ENCODE measurements around the gene TMEM9.
"Not testable (repeated sequence)": the region's sequence is repeated elsewhere in the genome, so short reads cannot be mapped to it uniquely, and the experiment has no call there.

Gene TMEM9

GRCh38 chr1:201167041-201167991 is 13.0 kb upstream of the TMEM9 start:
- Mint-ChIP-seq H3K27me3 (peaks cover 2% of the 10 kb centered on the region), H3K9me3 (ENCODE audit: low read depth) (no peaks in the 10 kb centered on the region), H3K27ac (no peak overlapping the region), H3K4me3 (no peak overlapping the region), H3K36me3 (no peaks in the 10 kb centered on the region), H3K4me1 (ENCODE audit: low read depth) (peaks cover 13% of the 10 kb centered on the region)

- Mint-ChIP-seq H3K27me3 (peaks cover 7% of the 10 kb centered on the region), H3K4me3 (no peak overlapping the region), H3K27ac (no peak overlapping the region), H3K36me3 (no peaks in the 10 kb centered on the region), H3K9me3 (ENCODE audit: low read depth) (no peaks in the 10 kb centered on the region), H3K4me1 (ENCODE audit: low read depth) (no peaks in the 10 kb centered on the region)
Observed at GRCh38 chr1:201164645-201165044, 10.4 kb upstream of the TMEM9 start.

DNA sequence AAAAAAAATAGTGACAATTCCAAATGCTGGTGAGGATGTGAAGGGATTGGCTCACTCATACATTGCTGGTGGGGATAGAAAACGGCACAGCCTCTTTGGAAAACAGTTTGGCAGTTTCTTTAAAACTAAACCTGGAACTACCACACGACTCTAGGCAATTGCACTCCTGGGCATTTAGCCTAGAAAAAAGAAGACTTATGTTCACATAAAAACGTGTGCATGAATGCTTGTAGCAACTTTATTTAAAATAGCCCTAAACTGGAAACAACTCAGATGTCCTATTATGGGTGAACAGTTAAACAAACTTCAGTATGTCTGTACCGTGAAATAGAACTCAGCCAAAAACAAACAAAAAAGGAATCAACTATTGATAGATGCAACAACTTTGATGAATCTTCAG is 9.4 kb upstream of the TMEM9 start:
- H3K27me3 Mint-ChIP-seq = peaks cover 7% of the 10 kb centered on the region
- H3K36me3 Mint-ChIP-seq = no peaks in the 10 kb centered on the region
- H3K4me1 Mint-ChIP-seq (ENCODE audit: low read depth) = no peaks in the 10 kb centered on the region
- no peaks in the 10 kb centered on the region for H3K9me3 Mint-ChIP-seq (ENCODE audit: low read depth)
- no peak overlapping the region for H3K4me3 Mint-ChIP-seq
- H3K27ac Mint-ChIP-seq = no peak overlapping the region

DNA sequence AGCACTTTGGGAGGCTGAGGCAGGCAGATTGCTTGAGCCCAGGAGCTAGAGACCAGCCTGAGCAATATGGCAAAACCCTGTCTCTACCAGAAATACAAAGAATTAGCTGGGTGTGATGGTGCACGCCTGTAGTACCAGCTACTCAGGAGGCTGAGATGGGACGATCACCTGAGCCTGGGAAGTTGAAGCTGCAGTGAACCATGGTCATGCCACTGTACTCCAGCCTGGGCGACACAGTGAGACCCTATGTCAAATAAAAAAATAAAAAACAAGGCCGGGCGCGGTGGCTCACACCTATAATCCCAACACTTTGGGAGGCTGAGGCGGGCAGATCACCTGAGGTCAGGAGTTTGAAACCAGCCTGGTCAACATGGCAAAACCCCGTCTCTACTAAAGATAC is 8.8 kb upstream of the TMEM9 start:
- H3K9me3 Mint-ChIP-seq (ENCODE audit: low read depth); H3K27ac Mint-ChIP-seq; H3K4me3 Mint-ChIP-seq: not testable (repeated sequence)

DNA sequence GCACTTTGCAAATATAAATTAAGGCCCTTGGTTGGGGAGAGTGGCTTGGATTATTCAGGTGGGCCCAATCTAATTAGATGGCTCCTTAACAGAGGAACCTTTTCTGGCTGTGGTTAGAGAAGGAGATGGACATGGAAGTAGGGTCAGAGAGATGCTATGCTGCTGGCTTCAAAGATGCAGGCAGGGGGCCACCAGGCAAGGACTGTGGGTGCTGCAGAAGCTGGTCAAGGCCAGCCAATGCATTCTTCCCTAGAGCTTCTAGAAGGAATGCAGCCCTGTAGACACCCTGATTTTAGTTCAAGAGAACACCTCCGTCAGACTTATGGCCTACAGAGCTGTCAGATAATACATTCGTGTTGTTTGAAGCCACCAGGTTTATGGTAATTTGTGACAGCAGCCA is 3.7 kb upstream of the TMEM9 start:
- Mint-ChIP-seq H3K36me3 (no peaks in the 10 kb centered on the region), H3K27ac (no peak overlapping the region), H3K4me1 (ENCODE audit: low read depth) (peaks cover 15% of the 10 kb centered on the region), H3K27me3 (peaks cover 18% of the 10 kb centered on the region), H3K4me3 (no peak overlapping the region), H3K9me3 (ENCODE audit: low read depth) (no peaks in the 10 kb centered on the region)

More for the DNA sequence above, 8.8 kb upstream of the TMEM9 start:
- H3K27me3 Mint-ChIP-seq; H3K4me1 Mint-ChIP-seq (ENCODE audit: low read depth); H3K36me3 Mint-ChIP-seq: not testable (repeated sequence)

- Mint-ChIP-seq H3K27ac (no peak overlapping the region), H3K4me3 (no peak overlapping the region), H3K27me3 (peaks cover 18% of the 10 kb centered on the region)
Observed at GRCh38 chr1:201156819-201157218, 2.5 kb upstream of the TMEM9 start.

DNA sequence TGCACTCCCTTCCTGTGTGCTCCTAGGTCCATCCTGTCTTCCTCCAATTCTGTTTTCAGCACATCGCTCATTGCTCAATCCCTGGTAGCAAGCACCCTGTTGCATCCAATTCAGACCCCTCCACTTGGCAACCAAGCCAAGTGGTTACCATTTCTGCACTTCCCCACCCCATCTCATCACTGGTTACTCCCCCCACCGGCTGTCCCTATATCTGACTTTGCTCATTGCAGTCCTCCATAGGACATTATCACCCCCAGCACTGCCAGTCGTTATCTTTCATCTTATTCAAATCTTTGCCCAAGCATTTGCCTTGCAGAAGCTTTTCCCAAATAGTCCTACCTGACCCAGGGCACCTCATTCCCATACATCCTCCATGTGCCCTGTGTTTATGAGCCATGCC is 2.1 kb upstream of the TMEM9 start:
- Mint-ChIP-seq H3K36me3 (no peaks in the 10 kb centered on the region), H3K27ac (no peak overlapping the region), H3K27me3 (peaks cover 18% of the 10 kb centered on the region), H3K4me1 (ENCODE audit: low read depth) (peaks cover 19% of the 10 kb centered on the region), H3K4me3 (peak overlapping the region; percentile 12), H3K9me3 (ENCODE audit: low read depth) (no peaks in the 10 kb centered on the region)

More at GRCh38 chr1:201156819-201157218, 2.5 kb upstream of the TMEM9 start:
- Mint-ChIP-seq H3K36me3 (no peaks in the 10 kb centered on the region), H3K9me3 (ENCODE audit: low read depth) (no peaks in the 10 kb centered on the region), H3K4me1 (ENCODE audit: low read depth) (peaks cover 19% of the 10 kb centered on the region)

DNA sequence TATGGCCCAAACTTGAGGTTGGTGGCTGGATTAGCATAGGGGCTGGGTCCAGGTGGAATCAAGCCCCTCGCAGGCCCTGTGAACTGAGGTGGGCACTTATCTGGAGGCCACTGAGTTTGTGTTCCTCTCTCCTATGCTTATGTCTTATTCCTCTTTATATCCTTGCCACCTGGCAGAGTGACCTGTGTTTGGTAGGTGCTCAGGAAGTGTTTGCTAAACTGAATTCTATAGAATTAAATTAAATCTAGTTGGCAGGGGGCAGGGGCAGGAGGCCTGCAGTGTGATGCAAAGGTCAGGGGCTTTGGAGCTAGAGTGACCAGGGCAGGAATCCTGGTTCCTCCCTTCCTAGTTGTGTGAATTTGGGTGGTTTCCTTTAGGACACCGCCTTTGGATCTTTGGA is 1.1 kb upstream of the TMEM9 start:
- Mint-ChIP-seq H3K9me3 (ENCODE audit: low read depth) (no peaks in the 10 kb centered on the region), H3K4me3 (no peak overlapping the region), H3K27ac (no peak overlapping the region), H3K36me3 (peaks cover 6% of the 10 kb centered on the region), H3K4me1 (ENCODE audit: low read depth) (peaks cover 21% of the 10 kb centered on the region), H3K27me3 (peaks cover 15% of the 10 kb centered on the region)

DNA sequence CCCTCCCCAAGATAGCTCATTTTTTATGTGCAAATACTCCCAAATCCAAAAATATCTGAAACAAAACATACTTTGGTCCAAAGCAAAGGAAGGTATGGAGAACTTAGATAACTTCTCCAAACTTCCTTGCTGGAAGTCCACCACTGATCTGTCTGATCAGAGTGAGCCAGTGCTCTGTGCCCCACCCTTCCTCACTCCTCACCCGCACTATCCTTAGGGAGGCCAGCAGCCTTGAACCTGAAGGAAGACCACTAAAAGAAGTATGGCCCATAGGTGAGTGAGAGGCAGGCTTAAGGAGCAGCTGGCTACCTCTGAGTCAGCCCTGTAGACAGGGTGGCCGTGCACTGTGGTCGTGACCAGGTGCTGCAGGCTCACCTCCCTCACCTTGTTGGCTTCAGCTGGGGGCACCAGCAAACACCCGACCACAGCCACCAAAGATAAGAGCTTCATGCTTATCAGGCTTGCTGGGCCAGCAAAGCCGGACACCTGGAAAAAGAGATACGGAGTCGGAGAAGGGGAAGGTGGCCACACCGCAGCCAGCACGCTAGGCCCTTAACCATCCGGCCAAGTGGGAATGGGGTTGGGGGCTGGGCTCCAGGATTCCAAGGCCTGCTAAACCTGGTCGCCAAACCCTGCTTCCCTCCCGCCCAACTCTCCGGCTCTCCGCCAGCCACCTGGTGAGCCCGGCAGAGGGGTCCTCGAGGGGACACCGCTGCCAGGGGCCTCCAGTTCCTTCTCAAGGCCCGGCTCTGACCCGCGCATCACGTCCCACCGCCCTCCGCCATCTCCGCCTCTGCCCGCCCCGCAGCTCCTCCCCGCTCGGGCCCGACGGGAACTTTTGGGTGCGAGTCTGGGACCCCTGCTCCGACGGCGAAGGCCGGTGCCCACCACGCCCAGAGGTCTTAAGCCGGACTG is 543 bp downstream of the TMEM9 start:
- Mint-ChIP-seq H3K27ac (peak overlapping the region; percentile 66), H3K4me1 (ENCODE audit: low read depth) (peaks cover 21% of the 10 kb centered on the region), H3K27me3 (peaks cover 13% of the 10 kb centered on the region), H3K9me3 (ENCODE audit: low read depth) (no peaks in the 10 kb centered on the region), H3K4me3 (peak overlapping the region; percentile 91), H3K36me3 (peaks cover 6% of the 10 kb centered on the region)

- Mint-ChIP-seq H3K4me3 (no peak overlapping the region), H3K27me3 (no peaks in the 10 kb centered on the region), H3K27ac (no peak overlapping the region), H3K36me3 (peaks cover 6% of the 10 kb centered on the region), H3K9me3 (ENCODE audit: low read depth) (no peaks in the 10 kb centered on the region), H3K4me1 (ENCODE audit: low read depth) (peaks cover 15% of the 10 kb centered on the region)
Observed at GRCh38 chr1:201149400-201149799, 4.9 kb downstream of the TMEM9 start.

GRCh38 chr1:201147396-201148015 is 6.8 kb downstream of the TMEM9 start:
- no peaks in the 10 kb centered on the region for H3K9me3 Mint-ChIP-seq (ENCODE audit: low read depth)
- H3K27me3 Mint-ChIP-seq = no peaks in the 10 kb centered on the region
- peaks cover 2% of the 10 kb centered on the region for H3K4me1 Mint-ChIP-seq (ENCODE audit: low read depth)
- H3K27ac Mint-ChIP-seq = no peak overlapping the region
- no peak overlapping the region for H3K4me3 Mint-ChIP-seq
- peaks cover 6% of the 10 kb centered on the region for H3K36me3 Mint-ChIP-seq

GRCh38 chr1:201146626-201147390 is 7.5 kb downstream of the TMEM9 start:
- no peak overlapping the region for H3K4me3 Mint-ChIP-seq
- H3K9me3 Mint-ChIP-seq (ENCODE audit: low read depth) = no peaks in the 10 kb centered on the region
- H3K4me1 Mint-ChIP-seq (ENCODE audit: low read depth) = peaks cover 2% of the 10 kb centered on the region
- H3K36me3 Mint-ChIP-seq = peaks cover 6% of the 10 kb centered on the region
- H3K27me3 Mint-ChIP-seq = no peaks in the 10 kb centered on the region
- no peak overlapping the region for H3K27ac Mint-ChIP-seq

GRCh38 chr1:201145816-201146215 is 8.5 kb downstream of the TMEM9 start:
- Mint-ChIP-seq H3K36me3 (peaks cover 1% of the 10 kb centered on the region), H3K27ac (no peak overlapping the region), H3K4me1 (ENCODE audit: low read depth) (no peaks in the 10 kb centered on the region), H3K9me3 (ENCODE audit: low read depth) (no peaks in the 10 kb centered on the region), H3K4me3 (no peak overlapping the region), H3K27me3 (no peaks in the 10 kb centered on the region)

DNA sequence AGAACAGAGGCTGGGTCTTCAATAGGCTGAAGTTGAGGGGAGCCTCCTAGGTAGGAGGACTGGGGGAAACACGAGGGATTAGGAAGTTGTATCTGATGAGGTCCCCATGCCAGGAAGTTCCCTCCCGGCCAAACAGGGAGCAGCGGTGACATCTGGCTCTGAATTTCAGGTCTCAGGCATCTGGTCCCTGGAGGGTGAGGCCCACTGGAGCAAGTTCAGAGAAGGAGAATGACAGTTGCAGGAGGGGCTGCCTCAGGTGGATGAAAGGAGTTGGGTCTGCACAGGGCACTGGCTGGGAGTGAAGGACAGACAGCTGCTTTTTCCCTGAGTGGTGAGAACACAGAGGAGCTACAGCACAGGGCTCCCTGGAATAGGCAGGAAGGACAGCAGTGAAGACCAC is 9.1 kb downstream of the TMEM9 start:
- H3K36me3 Mint-ChIP-seq = no peaks in the 10 kb centered on the region
- no peak overlapping the region for H3K4me3 Mint-ChIP-seq
- H3K9me3 Mint-ChIP-seq (ENCODE audit: low read depth) = no peaks in the 10 kb centered on the region
- no peak overlapping the region for H3K27ac Mint-ChIP-seq
- H3K4me1 Mint-ChIP-seq (ENCODE audit: low read depth) = no peaks in the 10 kb centered on the region
- no peaks in the 10 kb centered on the region for H3K27me3 Mint-ChIP-seq

All from activated naive CD8-positive, alpha-beta T cell (primary cell).